SKM-1 (cell line): Measurements from ENCODE around the gene HSPA5.
"Not testable (repeated sequence)": the region's sequence is repeated elsewhere in the genome, so short reads cannot be mapped to it uniquely, and the experiment has no call there.

Source experiments
- DNase-seq: peaks from one replicate; lab custom pipeline; 2025; ENCODE audit not compliant: unreplicated experiment; lab: John Stamatoyannopoulos, UW

Gene HSPA5

DNA sequence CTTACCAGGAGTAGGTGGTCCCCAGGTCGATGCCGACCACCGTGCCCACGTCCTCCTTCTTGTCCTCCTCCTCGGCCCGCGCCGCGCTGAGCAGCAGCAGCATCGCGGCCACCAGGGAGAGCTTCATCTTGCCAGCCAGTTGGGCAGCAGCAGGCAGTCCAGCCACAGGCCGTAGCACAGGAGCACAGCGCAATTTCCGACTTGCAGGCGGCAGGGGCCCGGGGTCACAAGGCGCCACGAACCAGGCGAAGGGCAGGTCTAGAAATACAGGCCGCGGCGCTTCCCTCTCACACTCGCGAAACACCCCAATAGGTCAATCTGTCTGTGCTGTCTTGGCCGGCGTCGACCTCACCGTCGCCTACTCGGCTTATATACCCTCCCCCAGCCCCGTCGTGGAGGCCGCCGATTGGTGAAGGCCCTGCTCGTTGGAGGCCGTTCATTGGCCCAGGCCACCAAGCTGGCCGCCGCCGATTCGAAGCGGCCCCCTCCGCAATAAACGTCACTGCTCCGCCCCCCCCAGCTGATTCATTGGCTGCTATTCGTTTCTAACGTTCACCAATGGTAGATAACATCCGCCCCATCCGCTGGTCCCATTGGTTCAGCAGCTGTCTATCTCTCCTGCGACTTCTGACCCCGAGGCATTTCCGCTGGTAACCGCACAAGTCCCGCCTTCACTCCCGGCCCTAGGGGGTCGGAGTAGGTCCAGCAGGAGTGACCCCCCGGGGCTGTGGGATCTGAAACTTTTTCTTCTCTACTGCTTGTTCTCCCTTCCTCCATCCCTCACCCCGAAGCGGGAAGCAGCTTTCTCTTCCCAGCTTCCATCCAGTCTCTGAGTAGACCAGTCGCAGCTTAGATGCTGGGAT lies at the start of gene HSPA5:
HSPA5 (minus strand) TSS at position 344 of the 863 bp plus-strand sequence; CDS start at position 127, 217 bp downstream.
- DNase-seq = peak; percentile 99

DNA sequence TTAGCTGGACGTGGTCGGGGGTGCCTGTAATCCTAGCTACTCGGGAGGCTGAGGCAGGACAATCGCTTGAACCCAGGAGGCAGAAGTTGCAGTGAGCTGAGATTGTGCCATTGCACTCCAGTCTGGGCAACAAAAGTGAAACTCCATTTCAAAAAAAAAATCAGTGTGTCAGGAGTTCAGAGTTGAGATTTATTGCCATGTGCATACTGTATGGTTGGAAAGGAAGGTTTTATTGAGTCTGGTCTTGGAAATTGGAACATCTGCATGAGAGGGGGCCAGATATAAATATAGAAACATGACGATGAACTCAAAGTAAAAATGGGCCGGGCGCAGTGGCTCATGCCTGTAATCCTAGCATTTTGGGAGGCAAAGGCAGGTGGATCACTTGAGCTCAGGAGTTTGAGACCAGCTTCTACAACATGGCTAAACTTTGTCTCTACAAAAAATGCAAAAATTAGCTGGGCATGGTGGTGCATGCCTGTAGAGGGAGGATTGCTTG lies 45.8 kb upstream of the HSPA5 start:
- DNase-seq = not testable (repeated sequence)

DNA sequence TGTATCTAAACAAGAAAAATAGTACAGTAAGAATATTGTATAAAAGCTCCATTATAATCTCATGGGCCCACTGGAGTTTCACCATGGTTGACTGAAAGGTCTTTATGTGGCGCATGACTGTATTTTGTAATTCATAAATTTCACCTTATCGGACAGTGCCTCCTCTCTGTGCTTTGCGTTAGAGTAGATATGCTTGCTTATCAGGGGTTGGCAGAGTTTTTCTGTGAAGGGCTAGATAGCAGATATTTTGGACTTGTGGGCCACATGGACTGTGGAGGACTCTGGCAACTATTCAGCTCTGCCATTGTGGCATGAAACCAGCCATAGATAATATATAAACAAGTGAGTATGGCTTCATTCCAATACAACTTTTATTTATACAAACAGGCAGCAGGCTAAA lies 43.7 kb upstream of the HSPA5 start:
- no peak for DNase-seq

DNA sequence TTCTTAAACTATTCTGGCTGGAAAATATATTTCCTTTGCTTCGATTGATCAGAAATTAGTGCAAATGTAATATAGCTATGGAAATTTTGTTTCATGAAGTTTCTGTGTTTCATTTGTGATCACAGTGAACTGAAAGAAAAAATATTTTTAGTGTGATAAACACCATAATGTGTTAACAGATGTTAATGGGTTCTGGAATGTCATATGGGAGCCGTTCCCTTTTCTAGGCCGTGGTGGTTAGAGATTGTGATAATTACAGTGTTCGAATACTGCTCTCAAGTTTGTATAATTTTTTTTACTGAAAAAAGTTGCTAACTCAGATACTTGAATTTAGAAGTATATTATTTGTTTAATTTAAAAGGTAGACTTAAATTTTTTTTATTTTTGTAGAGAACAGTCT lies 39.8 kb upstream of the HSPA5 start:
- DNase-seq = no peak

DNA sequence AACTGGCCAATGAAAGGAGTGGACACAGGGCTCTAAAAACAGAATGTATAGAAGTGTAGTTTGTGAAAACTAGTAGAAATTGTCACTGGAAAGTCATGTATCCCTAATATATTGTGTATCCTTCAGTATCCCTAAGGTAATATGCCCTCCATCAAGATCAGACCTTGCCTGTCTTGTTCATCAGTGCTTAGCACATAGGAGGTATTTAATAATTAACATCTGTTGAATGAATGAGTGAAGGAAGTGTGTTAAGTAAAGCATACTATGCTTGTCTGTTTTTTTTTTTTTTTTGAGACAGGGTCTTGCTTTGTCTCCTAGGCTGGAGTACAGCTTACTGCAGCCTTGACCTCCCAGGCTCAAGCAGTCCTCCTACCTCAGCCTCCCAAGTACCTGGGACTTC lies 36.3 kb upstream of the HSPA5 start:
- DNase-seq = no peak

DNA sequence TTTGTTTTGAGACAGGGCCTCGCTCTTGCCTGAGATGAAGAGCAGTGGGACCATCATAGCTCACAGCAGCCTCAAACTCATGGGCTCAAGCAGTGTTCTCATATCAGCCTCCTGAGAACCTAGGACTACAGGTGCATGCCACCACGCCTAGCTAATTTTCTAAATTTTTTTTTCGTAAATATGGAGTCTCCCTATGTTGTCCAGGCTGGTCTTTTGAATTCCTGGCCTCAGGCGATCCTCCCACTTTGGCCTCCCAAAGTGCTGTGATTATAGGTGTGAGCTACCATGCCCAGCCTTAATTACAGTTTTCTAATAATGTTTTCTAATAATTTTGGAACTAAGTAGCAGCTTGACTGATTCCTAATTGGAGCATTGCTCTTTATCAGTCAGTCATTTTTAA lies 35.6 kb upstream of the HSPA5 start:
- no peak for DNase-seq

DNA sequence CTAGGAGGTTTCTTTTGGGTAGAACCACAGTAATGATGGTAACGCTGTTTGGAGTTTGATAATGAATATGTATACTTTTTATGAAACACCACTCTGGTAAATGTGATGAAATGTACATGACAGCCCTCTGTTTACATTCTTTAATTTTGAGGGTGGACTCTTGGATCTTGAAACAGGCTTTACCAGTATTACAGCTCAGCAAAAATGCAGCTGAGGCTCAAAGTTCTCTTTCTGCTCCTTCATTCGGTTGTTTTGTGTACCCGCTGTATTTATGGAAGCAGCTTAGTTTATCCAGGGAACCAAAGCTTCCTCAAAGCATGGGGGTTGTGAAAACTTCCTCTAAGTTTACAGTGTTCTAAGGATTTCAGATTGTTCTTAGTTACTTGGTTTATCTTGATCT lies 31.6 kb upstream of the HSPA5 start:
- no peak for DNase-seq

DNA sequence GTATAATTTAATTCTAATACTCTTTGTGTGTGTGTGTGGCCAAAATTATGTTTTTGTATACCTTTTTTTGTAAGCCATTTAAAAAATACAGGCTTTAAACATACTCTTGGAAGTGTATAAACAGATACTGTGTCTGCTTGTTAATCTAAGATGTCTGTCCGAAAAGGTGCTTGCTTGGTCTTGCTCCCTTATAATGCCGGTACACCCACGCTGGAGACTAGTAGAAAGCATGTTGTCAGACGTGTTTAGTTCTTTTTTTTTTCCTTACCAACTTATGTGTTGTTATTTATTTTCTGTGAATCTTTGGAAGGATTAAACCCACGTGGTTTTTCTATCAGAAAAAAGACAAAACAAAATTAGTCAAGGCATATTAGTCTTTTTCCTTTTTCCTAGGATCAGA lies 29.9 kb upstream of the HSPA5 start:
- DNase-seq = no peak

DNA sequence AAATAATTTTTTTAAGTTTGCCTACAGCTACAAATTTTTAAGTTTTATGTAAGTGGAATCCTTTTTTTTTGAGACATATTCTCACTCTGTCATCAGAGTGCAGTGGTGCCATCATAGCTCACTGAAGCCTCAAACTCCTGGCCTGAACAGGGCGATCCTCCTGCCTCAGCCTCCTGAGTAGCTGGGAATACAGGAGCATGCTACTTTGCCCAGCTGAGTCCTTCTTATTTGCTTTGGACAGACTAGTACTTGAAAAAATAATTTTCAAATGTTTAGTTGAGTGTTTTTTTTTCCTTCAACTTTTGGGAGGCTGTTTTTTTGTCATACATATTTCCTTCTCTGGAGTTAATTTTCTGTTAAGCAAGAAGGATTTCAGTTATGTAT lies 27.9 kb upstream of the HSPA5 start:
- DNase-seq = no peak

DNA sequence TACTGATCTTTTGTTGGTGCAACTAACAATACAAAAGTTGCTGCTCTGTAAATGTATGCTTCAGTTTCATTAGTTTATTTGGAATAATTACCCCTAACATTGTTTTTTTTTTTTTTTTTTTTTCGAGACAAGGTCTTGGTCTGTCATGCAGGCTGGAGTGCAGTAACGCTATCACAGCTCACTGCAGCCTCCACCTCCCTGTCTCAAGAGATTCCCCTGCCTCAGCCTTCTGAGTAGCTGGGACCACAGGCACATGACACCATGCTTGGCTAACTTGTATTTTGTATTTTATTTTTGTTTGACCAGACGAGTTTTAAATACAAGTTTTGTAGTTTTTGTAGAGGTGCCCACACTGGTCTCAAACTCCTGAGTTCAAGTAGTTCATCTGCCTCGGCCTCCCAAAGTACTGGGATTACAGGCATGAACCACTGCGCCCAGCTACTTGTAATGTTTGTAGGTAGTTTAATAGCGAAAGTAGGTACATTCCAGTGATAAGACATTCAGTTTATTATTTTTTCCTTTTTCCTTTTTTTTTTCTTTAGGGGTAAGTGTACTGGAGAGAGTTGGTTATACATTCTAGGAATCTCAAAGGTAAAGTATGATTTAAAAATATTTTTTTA lies 27.4 kb upstream of the HSPA5 start:
- DNase-seq = no peak

DNA sequence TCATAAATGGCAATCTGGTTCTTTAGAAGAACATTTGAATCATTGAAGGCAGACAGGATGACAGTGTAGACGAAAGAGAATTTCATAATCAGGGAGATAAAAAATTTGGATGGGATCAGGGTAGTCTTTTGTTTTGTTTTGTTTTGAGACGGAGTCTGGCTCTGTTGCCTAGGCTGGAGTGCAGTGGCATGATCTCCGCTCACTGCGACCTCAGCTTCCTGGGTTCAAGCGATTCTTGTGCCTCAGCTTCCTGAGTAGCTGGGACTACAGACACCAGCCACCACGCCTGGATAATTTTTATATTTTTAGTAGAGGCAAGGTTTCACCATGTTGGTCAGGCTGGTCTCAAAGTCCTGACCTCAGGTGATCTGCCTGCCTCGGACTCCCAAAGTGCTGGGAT lies 22.9 kb upstream of the HSPA5 start:
- not testable (repeated sequence) for DNase-seq

DNA sequence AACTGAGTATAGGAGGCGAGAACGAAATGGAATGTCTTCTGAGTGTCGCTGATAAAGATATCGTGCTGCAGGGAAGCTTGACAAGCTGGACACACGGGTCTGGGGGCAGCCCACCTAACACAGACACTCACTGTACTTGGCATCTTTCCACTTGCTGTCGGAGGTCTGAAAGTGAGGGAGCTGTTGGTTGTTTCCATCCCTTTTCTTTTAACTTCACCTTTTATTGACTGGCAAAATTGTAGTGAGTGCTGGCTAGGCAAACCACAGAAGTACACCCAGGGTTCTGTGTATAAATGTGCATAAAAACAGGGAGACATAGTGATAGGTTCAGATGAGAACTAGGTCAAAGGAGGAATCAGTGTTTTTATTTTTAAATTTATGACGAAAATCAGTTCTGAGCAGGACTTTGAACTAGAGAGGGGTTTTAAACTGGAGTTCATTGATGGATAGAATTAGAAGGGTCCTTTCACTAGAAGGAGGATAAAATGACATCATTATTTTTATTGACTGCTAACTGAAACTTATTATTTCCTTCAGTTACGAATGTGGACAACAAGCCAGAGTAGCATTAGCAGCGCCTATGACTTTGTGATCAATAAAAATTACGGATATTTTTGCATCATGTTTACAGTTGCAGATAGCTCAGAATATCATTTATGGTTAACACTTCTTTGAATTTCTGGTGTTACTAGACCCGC lies 21.3 kb upstream of the HSPA5 start:
- DNase-seq = no peak

DNA sequence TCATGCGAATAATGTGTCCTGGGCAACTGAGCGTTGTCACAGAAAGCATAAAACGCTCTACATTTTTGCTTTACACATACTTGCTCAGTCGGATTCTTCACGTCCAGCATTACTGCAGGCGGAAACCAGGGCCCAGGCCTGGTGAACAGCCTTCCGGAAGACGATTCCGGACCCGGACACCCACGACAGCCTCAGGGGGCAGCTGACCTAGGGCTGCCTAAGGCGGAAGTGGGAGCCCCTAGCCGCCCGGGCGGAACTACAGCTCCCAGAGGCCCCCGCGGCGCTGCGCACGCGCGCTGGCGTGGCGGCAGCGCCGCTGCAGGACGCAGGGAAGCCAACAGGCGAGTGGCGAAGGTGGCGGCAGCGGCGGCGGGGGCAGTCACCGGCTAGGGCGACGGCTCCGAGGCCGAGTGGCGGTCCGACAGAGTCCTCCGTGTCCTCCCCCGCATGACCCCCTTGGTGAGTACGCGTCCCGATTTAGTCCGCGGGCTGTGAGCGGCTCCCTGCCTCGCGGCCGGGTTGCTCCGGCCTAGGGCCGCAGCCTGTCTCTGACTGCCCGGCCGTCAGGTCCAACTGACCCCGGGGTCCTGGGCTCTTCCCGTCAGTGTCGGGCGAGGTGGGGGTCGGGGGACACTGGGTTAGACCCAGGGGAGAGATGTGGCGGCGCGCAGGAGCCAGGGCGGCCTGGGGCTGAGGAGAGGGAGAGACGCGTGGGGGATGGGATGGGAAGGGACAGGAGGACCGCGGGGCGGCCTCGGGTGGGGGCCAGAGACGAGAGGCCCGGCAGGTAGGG lies 20.6 kb upstream of the HSPA5 start, which contains the start of gene GAPVD1:
GAPVD1 (plus strand) TSS at position 326 of the 793 bp plus-strand sequence. CDS start 37,096 bp downstream, outside the sequence.
- DNase-seq = peak; percentile 89

DNA sequence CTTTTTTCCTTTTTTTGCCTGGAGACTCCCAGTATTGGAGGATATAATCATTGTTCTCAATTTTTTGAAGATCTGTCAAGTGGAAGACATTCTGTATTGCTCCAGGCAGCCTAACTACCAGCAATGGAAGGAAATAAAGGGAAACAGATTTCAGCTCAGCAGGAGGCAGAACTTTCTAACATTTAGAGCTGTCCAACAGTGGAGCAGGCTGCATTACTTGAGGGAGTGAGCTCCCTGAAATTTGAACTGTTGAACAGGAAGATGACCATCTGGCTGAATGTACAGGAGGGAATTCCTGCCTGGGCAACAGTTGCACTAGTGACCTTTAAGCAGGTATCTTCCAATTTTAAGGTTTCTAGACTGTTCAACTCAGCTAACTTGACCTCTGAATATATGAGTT lies 19.4 kb upstream of the HSPA5 start:
- no peak for DNase-seq

DNA sequence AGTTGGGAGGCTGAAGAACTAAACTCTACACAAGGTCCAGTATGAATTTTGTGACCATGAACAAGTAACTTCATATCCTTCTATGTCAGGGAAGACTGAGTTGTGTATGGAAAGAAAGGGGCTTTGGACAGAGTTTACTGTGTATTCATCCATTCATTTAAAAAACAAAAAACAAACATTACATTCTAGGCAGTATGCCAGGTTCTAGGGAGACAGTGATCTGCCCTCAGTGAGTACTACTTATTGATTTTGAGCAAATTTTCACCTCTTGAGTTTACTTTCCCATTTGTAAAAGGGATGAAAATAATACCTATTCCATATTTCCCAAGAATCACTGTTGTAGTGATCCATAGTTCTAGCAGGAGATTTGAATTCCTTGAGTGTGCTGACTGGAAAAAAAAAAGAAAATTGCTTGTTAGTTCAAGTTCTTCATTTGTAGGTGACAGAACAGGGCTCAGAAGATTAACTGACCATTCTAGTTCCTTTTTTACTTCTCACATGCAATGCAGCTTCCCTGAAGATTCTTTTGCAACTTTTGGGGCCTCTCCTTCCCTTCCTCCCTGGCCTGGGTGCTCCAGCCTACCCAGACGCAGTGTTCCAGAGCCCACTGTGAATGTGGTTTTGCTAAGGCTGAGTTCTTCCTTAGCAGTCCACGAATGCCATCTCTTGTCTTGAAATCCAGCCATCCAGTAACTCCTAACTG lies 17.8 kb upstream of the HSPA5 start:
- DNase-seq = peak; percentile 94

DNA sequence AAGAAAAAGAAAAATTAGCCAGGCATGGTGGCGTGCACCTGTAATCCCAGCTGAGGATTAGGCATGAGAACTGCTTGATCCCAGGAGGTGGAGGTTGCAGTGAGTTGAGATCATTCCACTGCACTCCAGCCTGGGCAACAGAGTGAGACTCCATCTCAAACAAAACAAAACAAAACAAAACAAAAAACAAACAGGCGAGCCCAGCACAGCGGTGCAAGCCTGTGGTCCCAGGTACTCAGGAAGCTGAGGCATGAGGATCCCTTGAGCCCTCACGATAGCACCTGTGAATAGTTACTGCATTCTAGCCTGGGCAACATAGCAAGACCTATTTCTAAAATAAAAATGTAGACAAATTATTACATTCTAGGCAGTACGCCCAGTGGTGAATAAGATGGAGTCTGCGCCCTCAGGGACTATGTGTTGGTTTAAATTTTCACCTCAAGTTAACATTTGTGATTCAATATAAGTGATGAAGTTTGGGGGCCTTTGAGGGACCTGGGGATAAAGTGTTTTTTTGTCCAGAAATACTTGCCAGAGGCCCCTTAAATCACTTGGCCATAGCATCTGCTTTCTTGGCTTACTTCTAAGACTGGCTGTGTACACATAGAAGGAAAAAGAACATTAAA lies 17.1 kb upstream of the HSPA5 start:
- no peak for DNase-seq

DNA sequence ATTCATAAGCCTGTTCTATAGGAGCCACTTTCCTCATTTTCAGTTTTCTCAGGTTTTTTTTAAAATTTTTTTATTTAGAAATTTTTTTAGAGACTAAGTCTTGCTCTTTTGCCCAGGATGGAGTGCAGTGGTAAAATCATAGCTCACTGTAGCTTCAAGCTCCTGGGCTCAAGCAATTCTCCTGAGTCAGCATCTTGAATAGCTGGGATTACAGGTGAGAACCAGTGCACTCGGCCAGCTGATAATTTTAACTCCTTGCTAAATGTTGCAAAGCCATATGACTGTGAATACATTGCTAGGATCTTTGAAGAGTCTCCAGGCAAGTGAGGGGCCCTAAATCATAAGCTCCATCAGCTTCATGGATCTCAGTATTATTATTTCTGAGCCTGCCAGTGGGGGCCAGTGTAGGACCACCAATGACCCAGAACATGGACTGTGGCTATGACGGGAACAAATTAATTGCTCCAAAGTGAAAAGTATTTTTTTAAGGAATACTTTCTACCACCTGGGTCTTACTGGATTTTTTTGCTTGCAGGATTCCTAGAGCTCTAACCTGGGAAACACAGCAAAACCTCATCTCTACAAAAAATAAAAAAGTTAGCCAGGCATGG lies 14.7 kb upstream of the HSPA5 start:
- DNase-seq = no peak

DNA sequence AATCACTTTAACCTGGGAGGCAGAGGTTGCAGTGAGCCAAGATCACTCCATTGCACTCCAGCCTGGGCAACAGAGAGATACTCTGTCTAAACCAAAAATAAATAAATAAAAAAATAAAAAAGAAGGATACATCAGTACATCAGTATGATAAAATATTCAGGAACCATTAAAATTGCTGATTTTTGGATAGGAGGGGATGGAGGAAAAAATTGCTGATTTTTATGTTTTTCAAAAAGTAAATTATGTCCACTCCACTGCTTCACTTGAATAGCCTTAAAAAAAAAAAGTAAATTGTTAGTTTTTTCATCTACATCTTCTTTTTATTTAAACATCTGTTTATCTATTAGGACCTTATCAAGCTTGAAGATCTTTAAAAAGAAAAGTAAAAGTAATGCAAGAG lies 13.1 kb upstream of the HSPA5 start:
- DNase-seq = no peak

DNA sequence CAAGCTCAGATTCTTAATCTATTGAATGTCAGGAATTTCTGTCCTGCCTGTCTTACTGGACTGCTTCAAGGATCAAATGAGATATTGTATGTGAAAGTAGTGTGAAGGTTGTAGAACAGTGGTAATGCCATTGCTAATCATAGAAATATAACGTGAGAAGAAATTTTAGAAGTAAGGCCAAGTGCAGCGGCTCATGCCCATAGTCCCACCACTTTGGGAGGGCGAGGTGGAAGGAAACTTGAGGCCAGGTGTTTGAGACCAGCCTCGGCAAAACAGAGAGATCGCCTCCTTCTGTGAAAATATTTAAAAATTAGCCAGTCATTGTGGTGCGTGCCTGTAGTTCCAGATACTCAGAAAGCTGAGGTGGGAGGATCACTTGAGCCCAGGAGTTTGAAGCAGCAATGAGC lies 5.1 kb upstream of the HSPA5 start:
- DNase-seq = no peak
